GM19035 (cell line): ENCODE measurements around the gene MANF.
A peak's percentile ranks its signal among the peaks of the same experiment; 100 is the strongest.
"Not testable (repeated sequence)": the region's sequence is repeated elsewhere in the genome, so short reads cannot be mapped to it uniquely, and the experiment has no call there.

Experiments
- ATAC-seq: cut with Tn5 transposase; IDR thresholded peaks from one replicate; pipeline ENCODE4 v1.9.1; 2021; ENCODE audit not compliant: unreplicated experiment

Gene MANF

GRCh38 chr3:51371943-51372557 is 13.0 kb upstream of the MANF start:
- no peak for ATAC-seq

GRCh38 chr3:51373658-51374421 is 11.3 kb upstream of the MANF start:
- ATAC-seq = no peak

- no peak for ATAC-seq
Measured at GRCh38 chr3:51374456-51374855, 10.6 kb upstream of the MANF start.

- no peak for ATAC-seq
Measured at GRCh38 chr3:51375136-51375535, 10.0 kb upstream of the MANF start.

GRCh38 chr3:51375571-51375970 is 9.5 kb upstream of the MANF start:
- no peak for ATAC-seq

GRCh38 chr3:51378065-51378464 is 7.0 kb upstream of the MANF start:
- no peak for ATAC-seq

GRCh38 chr3:51378726-51379125 is 6.4 kb upstream of the MANF start:
- no peak for ATAC-seq

GRCh38 chr3:51379301-51379700 is 5.8 kb upstream of the MANF start:
- no peak for ATAC-seq

- ATAC-seq = no peak
Measured at GRCh38 chr3:51379746-51380455, 5.2 kb upstream of the MANF start.

- no peak for ATAC-seq
Measured at GRCh38 chr3:51380601-51381332, 4.3 kb upstream of the MANF start.

- ATAC-seq = no peak
Measured at GRCh38 chr3:51381333-51381705, 3.8 kb upstream of the MANF start.

- no peak for ATAC-seq
Measured at GRCh38 chr3:51382076-51382745, 2.9 kb upstream of the MANF start.

- ATAC-seq = no peak
Measured at GRCh38 chr3:51382947-51383578, 2.0 kb upstream of the MANF start.

- peak; percentile 19 for ATAC-seq
Measured at GRCh38 chr3:51384055-51384725, 901 bp upstream of the MANF start.

- no peak for ATAC-seq
Measured at GRCh38 chr3:51385621-51386091, 565 bp downstream of the MANF start.

- ATAC-seq = no peak
Measured at GRCh38 chr3:51386159-51386851, 1.2 kb downstream of the MANF start.

- no peak for ATAC-seq
Measured at GRCh38 chr3:51386852-51387229, 1.8 kb downstream of the MANF start.

- not testable (repeated sequence) for ATAC-seq
Measured at GRCh38 chr3:51387281-51387680, 2.2 kb downstream of the MANF start.
